Ectodermal cell (in vitro differentiated cells): ENCODE data around the gene ITGA3.

Experiments used
- H3K27ac ChIP-seq: 2 replicates; pipeline ENCODE4 v1.7.0; 2013; ENCODE audit warnings: mild to moderate bottlenecking, low read depth, low read length; ENCODE audit not compliant: insufficient read depth, poor library complexity, severe bottlenecking
- H3K27me3 ChIP-seq: 2 replicates; pipeline ENCODE4 v1.7.0; 2013; ENCODE audit warnings: mild to moderate bottlenecking, low read length; ENCODE audit not compliant: insufficient read depth, control insufficient read depth, poor library complexity, severe bottlenecking
- H3K36me3 ChIP-seq: one replicate; pipeline ENCODE4 v1.7.0; 2013; ENCODE audit warnings: low read length; ENCODE audit not compliant: control insufficient read depth, insufficient read depth
- H3K4me1 ChIP-seq: one replicate; pipeline ENCODE4 v1.7.0; 2013; ENCODE audit warnings: low read length; ENCODE audit not compliant: control insufficient read depth, insufficient read depth
- H3K4me3 ChIP-seq: 2 replicates; pipeline ENCODE4 v1.7.0; 2013; ENCODE audit warnings: low read depth, low read length, control low read depth; ENCODE audit not compliant: insufficient read depth
- H3K9me3 ChIP-seq: 2 replicates; pipeline ENCODE4 v1.7.0; 2013; ENCODE audit warnings: mild to moderate bottlenecking, low read length, moderate library complexity; ENCODE audit not compliant: control insufficient read depth
- WGBS, 2 experiments: methylation state at CpG; one replicate each; pipeline ENCODE4 v1.1.7; 2013; ENCODE audit warnings: missing lambda C conversion rate in 2 of 2; 5-methylcytosine and 5-hydroxymethylcytosine counted together

The ITGA3 gene

GRCh38 chr17:50114401-50114800 is 58.5 kb downstream of the ITGA3 start:
- Histone ChIP-seq H3K9me3 (no peaks in the 10 kb centered on the region), H3K4me1 (peaks cover 31% of the 10 kb centered on the region)
- WGBS, 2 experiments = 92 to 93% methylated on average over 4 of the region's 4 CpGs

GRCh38 chr17:50114849-50115357 is 59.0 kb downstream of the ITGA3 start:
- Histone ChIP-seq H3K27me3 (peaks cover 32% of the 10 kb centered on the region), H3K4me3 (no peak overlapping the region), H3K4me1 (peaks cover 31% of the 10 kb centered on the region), H3K27ac (no peak overlapping the region), H3K9me3 (no peaks in the 10 kb centered on the region), H3K36me3 (no peaks in the 10 kb centered on the region)
- WGBS, 2 experiments = 27 to 29% methylated on average over 6 of the region's 6 CpGs

More at GRCh38 chr17:50114401-50114800, 58.5 kb downstream of the ITGA3 start:
- Histone ChIP-seq H3K27me3 (peaks cover 29% of the 10 kb centered on the region), H3K27ac (no peak overlapping the region), H3K36me3 (no peaks in the 10 kb centered on the region), H3K4me3 (no peak overlapping the region)

GRCh38 chr17:50115756-50116155 is 59.8 kb downstream of the ITGA3 start:
- H3K36me3 ChIP-seq = no peaks in the 10 kb centered on the region
- H3K27ac ChIP-seq = no peak overlapping the region
- peaks cover 36% of the 10 kb centered on the region for H3K27me3 ChIP-seq
- peaks cover 31% of the 10 kb centered on the region for H3K4me1 ChIP-seq
- H3K9me3 ChIP-seq = no peaks in the 10 kb centered on the region
- 88 to 92% methylated on average over 17 of the region's 17 CpGs for WGBS, 2 experiments
- no peak overlapping the region for H3K4me3 ChIP-seq

- no peaks in the 10 kb centered on the region for H3K36me3 ChIP-seq
- no peaks in the 10 kb centered on the region for H3K9me3 ChIP-seq
- no peak overlapping the region for H3K27ac ChIP-seq
- H3K4me3 ChIP-seq = peak overlapping the region; percentile 22
- H3K4me1 ChIP-seq = peaks cover 23% of the 10 kb centered on the region
- H3K27me3 ChIP-seq = peaks cover 36% of the 10 kb centered on the region
- 7 to 8% methylated on average over 64 of the region's 64 CpGs for WGBS, 2 experiments
Observed at GRCh38 chr17:50117202-50118051, 61.5 kb downstream of the ITGA3 start.

GRCh38 chr17:50118076-50118827 is 62.3 kb downstream of the ITGA3 start:
- 93% methylated on average over 22 of the region's 23 CpGs for WGBS, 2 experiments
- Histone ChIP-seq H3K4me1 (peaks cover 20% of the 10 kb centered on the region), H3K36me3 (no peaks in the 10 kb centered on the region), H3K4me3 (no peak overlapping the region), H3K27me3 (peaks cover 36% of the 10 kb centered on the region), H3K27ac (no peak overlapping the region), H3K9me3 (no peaks in the 10 kb centered on the region)

GRCh38 chr17:50118828-50119218 is 62.9 kb downstream of the ITGA3 start:
- peaks cover 26% of the 10 kb centered on the region for H3K4me1 ChIP-seq
- WGBS, 2 experiments = 91 to 92% methylated on average over 4 of the region's 4 CpGs

GRCh38 chr17:50120475-50121253 is 64.8 kb downstream of the ITGA3 start:
- Histone ChIP-seq H3K27me3 (peaks cover 36% of the 10 kb centered on the region), H3K4me3 (no peak overlapping the region), H3K36me3 (no peaks in the 10 kb centered on the region), H3K27ac (no peak overlapping the region), H3K4me1 (peaks cover 29% of the 10 kb centered on the region), H3K9me3 (no peaks in the 10 kb centered on the region)
- 86 to 90% methylated on average over 7 of the region's 7 CpGs for WGBS, 2 experiments

More at GRCh38 chr17:50118828-50119218, 62.9 kb downstream of the ITGA3 start:
- H3K36me3 ChIP-seq = no peaks in the 10 kb centered on the region
- H3K9me3 ChIP-seq = no peaks in the 10 kb centered on the region
- peaks cover 36% of the 10 kb centered on the region for H3K27me3 ChIP-seq
- H3K4me3 ChIP-seq = no peak overlapping the region
- no peak overlapping the region for H3K27ac ChIP-seq

GRCh38 chr17:50122945-50123344 is 67.0 kb downstream of the ITGA3 start:
- H3K4me3 ChIP-seq = no peak overlapping the region
- peaks cover 21% of the 10 kb centered on the region for H3K27me3 ChIP-seq
- no peak overlapping the region for H3K27ac ChIP-seq
- no peaks in the 10 kb centered on the region for H3K9me3 ChIP-seq
- 19 to 25% methylated on average over 3 of the region's 3 CpGs for WGBS, 2 experiments
- no peaks in the 10 kb centered on the region for H3K36me3 ChIP-seq
- peaks cover 22% of the 10 kb centered on the region for H3K4me1 ChIP-seq

- WGBS, 2 experiments = 18 to 22% methylated on average over 12 of the region's 12 CpGs
- Histone ChIP-seq H3K4me1 (peaks cover 24% of the 10 kb centered on the region), H3K4me3 (no peak overlapping the region), H3K9me3 (no peaks in the 10 kb centered on the region), H3K27ac (no peak overlapping the region), H3K36me3 (no peaks in the 10 kb centered on the region), H3K27me3 (peaks cover 13% of the 10 kb centered on the region)
Observed at GRCh38 chr17:50123649-50124349, 67.9 kb downstream of the ITGA3 start.
